Right lobe of liver (tissue), 4 donors: ENCODE data around the gene ALG12.

ENCODE experiments used
- CTCF ChIP-seq, 4 donors: fragments of 200-600 bp in 3 of 4; fragments of 450-650 bp in 1 of 4; IDR thresholded peaks; one replicate each; pipeline versions ENCODE4 v1.5.1 to v1.8.0; 2016 to 2022; ENCODE audit warnings: antibody characterized with exemption in 4 of 4, mild to moderate bottlenecking in 2 of 4
- POLR2A ChIP-seq: fragments of 450-650 bp; IDR thresholded peaks from one replicate; pipeline ENCODE4 v1.6.1; 2017; ENCODE audit warnings: antibody characterized with exemption, mild to moderate bottlenecking
- donor health status: DM: no; HTN: no; CAD: no.
- donor health status: DM: no; HTN: no; CAD: no.
- donor health status: DM: no; HTN: yes; CAD: no.

- TF ChIP-seq CTCF (IDR thresholded peaks at IDR 0.05) (no peak), POLR2A (no peak)
Observed at GRCh38 chr22:49922926-49923325, 4.7 kb upstream of the ALG12 start.
